Tibial nerve (tissue), 4 donors: ENCODE data around the gene PCDH9. TPM values are rescaled to one million over a fixed set of nuclear protein-coding genes. Genes with fewer than 3 reads are reported as not detected.

Experiments
- DNase-seq, 2 donors: peaks; one replicate each; pipeline ENCODE4 v3.0.0-alpha.2; 2019; ENCODE audit warnings: low spot score in 2 of 2
- H3K27ac ChIP-seq, 4 donors: fragments of 200-600 bp; sonication (generic) in 3 of 4; one replicate each; pipeline ENCODE4 v1.5.1; 2017 to 2019; ENCODE audit warnings: mild to moderate bottlenecking in 1 of 4
- H3K27me3 ChIP-seq, 2 donors: fragments of 200-600 bp; sonication (generic) in 1 of 2; one replicate each; pipeline versions ENCODE4 v1.5.1 to v1.6.0; 2017 to 2019
- H3K36me3 ChIP-seq, 3 donors: fragments of 200-600 bp; sonication (generic); one replicate each; pipeline ENCODE4 v1.5.1; 2018 to 2019
- H3K4me1 ChIP-seq, 4 donors: fragments of 200-600 bp; sonication (generic) in 3 of 4; one replicate each; pipeline ENCODE4 v1.5.1; 2017 to 2019
- H3K4me3 ChIP-seq, 4 donors: fragments of 200-600 bp; sonication (generic) in 3 of 4; one replicate each; pipeline ENCODE4 v1.5.1; 2017 to 2019; ENCODE audit warnings: mild to moderate bottlenecking in 1 of 4, moderate library complexity in 1 of 4
- H3K9me3 ChIP-seq, 4 donors: fragments of 200-600 bp; sonication (generic) in 3 of 4; one replicate each; pipeline ENCODE4 v1.5.1; 2017 to 2019
- CTCF ChIP-seq, 5 experiments: fragments of 200-600 bp in 3 of 5; fragments of 450-650 bp in 2 of 5; sonication (generic) in 3 of 5; IDR thresholded peaks; one replicate each; pipeline ENCODE4 v1.5.1; 2016 to 2019; ENCODE audit warnings: antibody characterized with exemption in 5 of 5, mild to moderate bottlenecking in 3 of 5, moderate library complexity in 2 of 5
- EP300 ChIP-seq, 2 donors: sonication (generic); formaldehyde crosslinking; IDR thresholded peaks; one replicate each; pipeline ENCODE4 v1.6.1; 2017; ENCODE audit warnings: antibody characterized with exemption in 2 of 2, mild to moderate bottlenecking in 1 of 2
- POLR2A ChIP-seq, 2 donors: fragments of 450-650 bp; IDR thresholded peaks; one replicate each; pipeline ENCODE4 v1.6.1; 2017; ENCODE audit warnings: antibody characterized with exemption in 2 of 2, mild to moderate bottlenecking in 2 of 2, moderate library complexity in 2 of 2
- WGBS, 2 donors: methylation state at CpG; one replicate each; pipeline ENCODE4 v1.1.5; 2018; 5-methylcytosine and 5-hydroxymethylcytosine counted together
- total RNA-seq, 4 donors: library from RNA; depleted of rRNA; stranded (reverse); fragments of >200 nt; gene quantifications; one replicate each; pipeline ENCODE4 v1.1.0, GENCODE V29; 2016

The PCDH9 gene
- total RNA-seq, 4 donors from 2014 or later = 11.8 to 28.6 (median 14.4) TPM

- Histone ChIP-seq H3K4me3 (no peak overlapping the region), H3K4me1 (no peaks in the 10 kb centered on the region), H3K36me3 (no peaks in the 10 kb centered on the region), H3K27me3 (no peaks in the 10 kb centered on the region), H3K27ac (no peak overlapping the region), H3K9me3 (no peaks in the 10 kb centered on the region)
- no peak for TF ChIP-seq CTCF (IDR thresholded peaks at IDR 0.05)
- TF ChIP-seq POLR2A (IDR thresholded peaks at IDR 0.05) = no peak
- TF ChIP-seq EP300 (IDR thresholded peaks at IDR 0.05) = no peak
- WGBS, 2 donors = 37 to 80% methylated on average over 1 of the region's 1 CpG
- no peak for DNase-seq
These were observed 721.0 kb downstream of the PCDH9 start for GRCh38 chr13:66509175-66509574.

GRCh38 chr13:66508153-66508909, 721.8 kb downstream of the PCDH9 start:
- Histone ChIP-seq H3K27me3 (no peaks in the 10 kb centered on the region), H3K9me3 (no peaks in the 10 kb centered on the region), H3K36me3 (no peaks in the 10 kb centered on the region), H3K27ac (no peak overlapping the region), H3K4me1 (no peaks in the 10 kb centered on the region), H3K4me3 (no peak overlapping the region)
- WGBS, 2 donors = 73 to 98% methylated on average over 4 of the region's 4 CpGs
- no peak for TF ChIP-seq POLR2A (IDR thresholded peaks at IDR 0.05)
- TF ChIP-seq CTCF (IDR thresholded peaks at IDR 0.05) = no peak
- TF ChIP-seq EP300 (IDR thresholded peaks at IDR 0.05) = no peak
- DNase-seq = no peak

- Histone ChIP-seq H3K9me3 (no peaks in the 10 kb centered on the region), H3K4me1 (no peaks in the 10 kb centered on the region), H3K4me3 (no peak overlapping the region), H3K36me3 (no peaks in the 10 kb centered on the region), H3K27me3 (no peaks in the 10 kb centered on the region), H3K27ac (no peak overlapping the region)
- DNase-seq = no peak
- WGBS, 2 donors = 74% methylated on average over 2 of the region's 2 CpGs
- no peak for TF ChIP-seq POLR2A (IDR thresholded peaks at IDR 0.05)
- TF ChIP-seq CTCF (IDR thresholded peaks at IDR 0.05) = no peak
- no peak for TF ChIP-seq EP300 (IDR thresholded peaks at IDR 0.05)
These were observed 723.2 kb downstream of the PCDH9 start for GRCh38 chr13:66506979-66507378.

GRCh38 chr13:66506051-66506777, 723.9 kb downstream of the PCDH9 start:
- Histone ChIP-seq H3K27ac (no peak overlapping the region), H3K27me3 (no peaks in the 10 kb centered on the region), H3K9me3 (no peaks in the 10 kb centered on the region), H3K36me3 (no peaks in the 10 kb centered on the region), H3K4me1 (no peaks in the 10 kb centered on the region), H3K4me3 (no peak overlapping the region)
- DNase-seq = no peak
- TF ChIP-seq CTCF (IDR thresholded peaks at IDR 0.05) (no peak), POLR2A (IDR thresholded peaks at IDR 0.05) (no peak), EP300 (IDR thresholded peaks at IDR 0.05) (no peak)
- WGBS, 2 donors = 77 to 85% methylated on average over 7 of the region's 7 CpGs

GRCh38 chr13:66503890-66504289, 726.2 kb downstream of the PCDH9 start:
- H3K9me3 ChIP-seq = no peaks in the 10 kb centered on the region
- no peak overlapping the region for H3K27ac ChIP-seq
- 80 to 82% methylated on average over 6 of the region's 6 CpGs for WGBS, 2 donors
- H3K36me3 ChIP-seq = no peaks in the 10 kb centered on the region
- no peak for TF ChIP-seq EP300 (IDR thresholded peaks at IDR 0.05)
- TF ChIP-seq CTCF (IDR thresholded peaks at IDR 0.05) = no peak
- no peak for TF ChIP-seq POLR2A (IDR thresholded peaks at IDR 0.05)
- no peaks in the 10 kb centered on the region for H3K27me3 ChIP-seq
- H3K4me3 ChIP-seq = no peak overlapping the region
- no peaks in the 10 kb centered on the region for H3K4me1 ChIP-seq
- DNase-seq = no peak
